ENCODE results near the gene GKN2. TPM values are rescaled to one million over a fixed set of nuclear protein-coding genes. Genes with fewer than 3 reads are reported as not detected.

Gene GKN2
- polyA plus RNA-seq, 1 donor from 2014 or later: not detected

DNA sequence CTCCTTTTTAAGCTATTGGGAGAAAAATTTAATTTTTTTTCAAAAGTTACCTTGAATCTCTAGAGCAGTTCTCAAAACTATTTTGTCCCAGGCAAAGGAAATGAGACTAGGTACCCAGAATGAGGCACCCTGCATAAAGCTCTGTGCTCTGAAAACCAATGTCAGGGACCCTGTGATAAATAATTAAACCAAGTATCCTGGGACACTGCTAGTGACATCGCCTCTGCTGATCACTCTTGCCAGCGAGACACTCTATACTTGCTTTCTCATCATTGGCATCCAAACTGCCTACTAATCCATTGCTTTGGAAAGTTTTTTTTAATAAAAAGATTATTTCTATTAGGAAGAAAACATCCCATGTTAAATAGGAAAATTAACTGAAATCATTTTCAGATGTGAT lies 23.2 kb upstream of the GKN2 start:
- no peaks in the 10 kb centered on the region for H3K36me3 ChIP-seq (ENCODE audit: insufficient read depth, low read length)
- no peak overlapping the region for H3K4me2 ChIP-seq (ENCODE audit: low read length)
- H3K9me3 ChIP-seq (ENCODE audit: low read length): no peaks in the 10 kb centered on the region
- H3F3A ChIP-seq (ENCODE audit: insufficient read depth, low read length, poor library complexity, severe bottlenecking): no peaks in the 10 kb centered on the region
- H3K9me2 ChIP-seq (ENCODE audit: insufficient read depth, low read length): no peaks in the 10 kb centered on the region
- TF ChIP-seq, protein P1, sequence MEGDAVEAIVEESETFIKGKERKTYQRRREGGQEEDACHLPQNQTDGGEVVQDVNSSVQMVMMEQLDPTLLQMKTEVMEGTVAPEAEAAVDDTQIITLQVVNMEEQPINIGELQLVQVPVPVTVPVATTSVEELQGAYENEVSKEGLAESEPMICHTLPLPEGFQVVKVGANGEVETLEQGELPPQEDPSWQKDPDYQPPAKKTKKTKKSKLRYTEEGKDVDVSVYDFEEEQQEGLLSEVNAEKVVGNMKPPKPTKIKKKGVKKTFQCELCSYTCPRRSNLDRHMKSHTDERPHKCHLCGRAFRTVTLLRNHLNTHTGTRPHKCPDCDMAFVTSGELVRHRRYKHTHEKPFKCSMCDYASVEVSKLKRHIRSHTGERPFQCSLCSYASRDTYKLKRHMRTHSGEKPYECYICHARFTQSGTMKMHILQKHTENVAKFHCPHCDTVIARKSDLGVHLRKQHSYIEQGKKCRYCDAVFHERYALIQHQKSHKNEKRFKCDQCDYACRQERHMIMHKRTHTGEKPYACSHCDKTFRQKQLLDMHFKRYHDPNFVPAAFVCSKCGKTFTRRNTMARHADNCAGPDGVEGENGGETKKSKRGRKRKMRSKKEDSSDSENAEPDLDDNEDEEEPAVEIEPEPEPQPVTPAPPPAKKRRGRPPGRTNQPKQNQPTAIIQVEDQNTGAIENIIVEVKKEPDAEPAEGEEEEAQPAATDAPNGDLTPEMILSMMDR (IDR thresholded peaks at IDR 0.05; ENCODE audit: poor library complexity, severe bottlenecking): no peak
- no peak overlapping the region for H3K27ac ChIP-seq (ENCODE audit: low read length)
- no peaks in the 10 kb centered on the region for H3K27me3 ChIP-seq (ENCODE audit: insufficient read depth, low read depth, low read length)
- no peaks in the 10 kb centered on the region for H3K79me2 ChIP-seq (replicated peaks; ENCODE audit: insufficient read depth, low read length)
- no peak overlapping the region for H2AFZ ChIP-seq (ENCODE audit: low read depth, low read length)
- H3K9ac ChIP-seq (ENCODE audit: low read length): no peak overlapping the region
- H3K4me3 ChIP-seq (ENCODE audit: low read length): no peak overlapping the region
- H4K20me1 ChIP-seq (ENCODE audit: insufficient read depth): no peaks in the 10 kb centered on the region

DNA sequence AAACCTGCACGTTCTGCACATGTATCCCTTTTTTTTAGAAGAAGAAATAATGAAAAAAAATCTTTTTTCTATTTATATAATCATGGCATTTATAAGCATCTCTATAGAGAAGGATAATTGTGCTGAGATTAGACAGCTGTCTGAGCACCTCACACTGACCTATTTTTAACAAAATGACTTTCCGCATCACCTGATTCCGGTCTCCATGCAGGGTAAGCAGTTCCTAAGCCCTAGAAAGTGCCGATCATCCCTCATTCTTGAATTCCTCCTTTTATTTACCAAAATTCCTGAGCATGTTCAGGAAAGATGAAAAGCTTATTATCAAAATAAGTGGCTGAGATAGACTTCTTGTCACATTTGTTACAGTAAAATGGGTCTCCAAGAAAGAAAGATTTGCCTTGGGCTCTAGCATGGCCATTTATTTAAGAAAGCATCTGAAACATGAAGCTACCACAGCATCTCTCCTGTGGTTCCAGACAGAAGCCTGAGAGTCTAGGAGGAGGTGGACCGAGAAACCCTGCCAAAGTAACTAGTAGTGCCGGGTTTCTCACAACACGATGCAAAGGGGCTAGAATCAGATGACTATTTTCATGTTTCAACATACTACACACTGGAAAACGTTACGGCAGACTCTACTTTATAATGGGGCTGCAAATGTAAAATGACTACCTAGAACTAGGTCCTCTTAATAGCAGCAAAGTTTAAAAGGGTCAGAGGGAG lies 22.4 kb upstream of the GKN2 start:
- Histone ChIP-seq H3K4me2 (ENCODE audit: low read length) (no peak overlapping the region), H2AFZ (ENCODE audit: low read depth, low read length) (no peak overlapping the region), H3K9ac (ENCODE audit: low read length) (no peak overlapping the region), H3K4me3 (ENCODE audit: low read length) (no peak overlapping the region), H3K27me3 (ENCODE audit: insufficient read depth, low read depth, low read length) (no peaks in the 10 kb centered on the region), H3K36me3 (ENCODE audit: insufficient read depth, low read length) (no peaks in the 10 kb centered on the region), H3F3A (ENCODE audit: insufficient read depth, low read length, poor library complexity, severe bottlenecking) (no peaks in the 10 kb centered on the region), H3K79me2 (replicated peaks; ENCODE audit: insufficient read depth, low read length) (no peaks in the 10 kb centered on the region), H3K27ac (ENCODE audit: low read length) (no peak overlapping the region), H4K20me1 (ENCODE audit: insufficient read depth) (no peaks in the 10 kb centered on the region), H3K9me3 (ENCODE audit: low read length) (no peaks in the 10 kb centered on the region), H3K9me2 (ENCODE audit: insufficient read depth, low read length) (no peaks in the 10 kb centered on the region)
- no peak for TF ChIP-seq POLR2AphosphoS5 (IDR thresholded peaks at IDR 0.05)
- no peak for TF ChIP-seq MXI1 (conservative IDR thresholded peaks at IDR 0.05; ENCODE audit: poor library complexity, severe bottlenecking)
- no peak for TF ChIP-seq EZH2 (IDR thresholded peaks at IDR 0.05; ENCODE audit: borderline replicate concordance, insufficient read depth, low read length, poor library complexity, severe bottlenecking)
- TF ChIP-seq SMC3 (conservative IDR thresholded peaks at IDR 0.05; ENCODE audit: poor library complexity): no peak
- TF ChIP-seq, protein P2, sequence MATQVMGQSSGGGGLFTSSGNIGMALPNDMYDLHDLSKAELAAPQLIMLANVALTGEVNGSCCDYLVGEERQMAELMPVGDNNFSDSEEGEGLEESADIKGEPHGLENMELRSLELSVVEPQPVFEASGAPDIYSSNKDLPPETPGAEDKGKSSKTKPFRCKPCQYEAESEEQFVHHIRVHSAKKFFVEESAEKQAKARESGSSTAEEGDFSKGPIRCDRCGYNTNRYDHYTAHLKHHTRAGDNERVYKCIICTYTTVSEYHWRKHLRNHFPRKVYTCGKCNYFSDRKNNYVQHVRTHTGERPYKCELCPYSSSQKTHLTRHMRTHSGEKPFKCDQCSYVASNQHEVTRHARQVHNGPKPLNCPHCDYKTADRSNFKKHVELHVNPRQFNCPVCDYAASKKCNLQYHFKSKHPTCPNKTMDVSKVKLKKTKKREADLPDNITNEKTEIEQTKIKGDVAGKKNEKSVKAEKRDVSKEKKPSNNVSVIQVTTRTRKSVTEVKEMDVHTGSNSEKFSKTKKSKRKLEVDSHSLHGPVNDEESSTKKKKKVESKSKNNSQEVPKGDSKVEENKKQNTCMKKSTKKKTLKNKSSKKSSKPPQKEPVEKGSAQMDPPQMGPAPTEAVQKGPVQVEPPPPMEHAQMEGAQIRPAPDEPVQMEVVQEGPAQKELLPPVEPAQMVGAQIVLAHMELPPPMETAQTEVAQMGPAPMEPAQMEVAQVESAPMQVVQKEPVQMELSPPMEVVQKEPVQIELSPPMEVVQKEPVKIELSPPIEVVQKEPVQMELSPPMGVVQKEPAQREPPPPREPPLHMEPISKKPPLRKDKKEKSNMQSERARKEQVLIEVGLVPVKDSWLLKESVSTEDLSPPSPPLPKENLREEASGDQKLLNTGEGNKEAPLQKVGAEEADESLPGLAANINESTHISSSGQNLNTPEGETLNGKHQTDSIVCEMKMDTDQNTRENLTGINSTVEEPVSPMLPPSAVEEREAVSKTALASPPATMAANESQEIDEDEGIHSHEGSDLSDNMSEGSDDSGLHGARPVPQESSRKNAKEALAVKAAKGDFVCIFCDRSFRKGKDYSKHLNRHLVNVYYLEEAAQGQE (IDR thresholded peaks at IDR 0.05; ENCODE audit: borderline replicate concordance): no peak
- TF ChIP-seq TAF1 (IDR thresholded peaks at IDR 0.05; ENCODE audit: low read depth): no peak
- TF ChIP-seq RAD21 (conservative IDR thresholded peaks at IDR 0.05): no peak
- no peak for TF ChIP-seq EP300 (conservative IDR thresholded peaks at IDR 0.05; ENCODE audit: poor library complexity, severe bottlenecking)

Data from neural cell (in vitro differentiated cells).